ENCODE results near the gene WRAP73.

GRCh38 chr1:3603156-3603555 is 46.7 kb downstream of the WRAP73 start:
- TF ChIP-seq YY1 (IDR thresholded peaks at IDR 0.05; ENCODE audit: low read depth), result no peak
- no peak for TF ChIP-seq REST (IDR thresholded peaks at IDR 0.05; ENCODE audit: low read depth)
- no peak for TF ChIP-seq RAD21 (IDR thresholded peaks at IDR 0.05; ENCODE audit: low read depth)
- TF ChIP-seq CREB1 (IDR thresholded peaks at IDR 0.05; ENCODE audit: low read depth), result no peak

Measured in Ishikawa (cell line).